Measurements from ENCODE around the gene MYOD1.

DNA sequence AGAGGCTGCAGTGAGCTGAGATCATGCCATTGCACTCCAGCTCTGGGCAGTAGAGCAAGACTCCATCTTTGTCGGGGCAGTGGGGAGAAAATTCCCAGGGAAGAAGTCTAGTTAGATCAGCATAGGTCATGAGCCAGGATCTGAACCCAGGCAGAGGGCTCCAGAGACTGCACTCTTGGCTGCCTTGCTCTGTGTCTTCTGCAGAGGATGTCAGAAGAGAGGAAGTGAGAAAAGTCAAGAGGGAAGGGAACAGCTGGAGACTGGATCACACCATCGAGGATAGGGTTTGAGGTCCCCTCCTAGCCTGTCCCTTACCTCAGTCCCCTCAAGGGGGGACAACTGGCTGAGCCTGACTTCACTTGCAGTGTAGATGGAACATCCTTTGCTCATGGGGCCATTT is 5.8 kb downstream of the MYOD1 start:
- TF ChIP-seq, protein P1, sequence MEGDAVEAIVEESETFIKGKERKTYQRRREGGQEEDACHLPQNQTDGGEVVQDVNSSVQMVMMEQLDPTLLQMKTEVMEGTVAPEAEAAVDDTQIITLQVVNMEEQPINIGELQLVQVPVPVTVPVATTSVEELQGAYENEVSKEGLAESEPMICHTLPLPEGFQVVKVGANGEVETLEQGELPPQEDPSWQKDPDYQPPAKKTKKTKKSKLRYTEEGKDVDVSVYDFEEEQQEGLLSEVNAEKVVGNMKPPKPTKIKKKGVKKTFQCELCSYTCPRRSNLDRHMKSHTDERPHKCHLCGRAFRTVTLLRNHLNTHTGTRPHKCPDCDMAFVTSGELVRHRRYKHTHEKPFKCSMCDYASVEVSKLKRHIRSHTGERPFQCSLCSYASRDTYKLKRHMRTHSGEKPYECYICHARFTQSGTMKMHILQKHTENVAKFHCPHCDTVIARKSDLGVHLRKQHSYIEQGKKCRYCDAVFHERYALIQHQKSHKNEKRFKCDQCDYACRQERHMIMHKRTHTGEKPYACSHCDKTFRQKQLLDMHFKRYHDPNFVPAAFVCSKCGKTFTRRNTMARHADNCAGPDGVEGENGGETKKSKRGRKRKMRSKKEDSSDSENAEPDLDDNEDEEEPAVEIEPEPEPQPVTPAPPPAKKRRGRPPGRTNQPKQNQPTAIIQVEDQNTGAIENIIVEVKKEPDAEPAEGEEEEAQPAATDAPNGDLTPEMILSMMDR (conservative IDR thresholded peaks at IDR 0.05; ENCODE audit: low read length) = no peak
- no peak for TF ChIP-seq EZH2phosphoT487 (IDR thresholded peaks at IDR 0.05; ENCODE audit: borderline replicate concordance, low read depth, low read length)
